Panc1 (cell line): ENCODE data around the gene BTBD9. TPM values are rescaled to one million over a fixed set of nuclear protein-coding genes. Genes with fewer than 3 reads are reported as not detected.

ENCODE experiments used
- ATAC-seq: fragments of 200-7000 bp; cut with Tn5 transposase; 2 replicates; pipeline ENCODE4 v1.9.1; 2020; ENCODE audit warnings: mild to moderate bottlenecking, moderate library complexity
- BruUV-seq: library from RNA; stranded (reverse); fragments of 400-500 nt; replicated peaks from 2 replicates; lab custom pipeline; 2021; lab: Mats Ljungman, UMichigan
- CTCF ChIA-PET: fragments of 300-600 bp; sonication (Branson Sonifier 250); formaldehyde crosslinking; loops from one replicate; lab custom pipeline; 2022; ENCODE audit warnings: antibody characterized with exemption; lab: Charles Lee
- POLR2A ChIA-PET: fragments of 300-600 bp; sonication (Branson Sonifier 250); formaldehyde crosslinking; loops from one replicate; lab custom pipeline; 2022; ENCODE audit warnings: antibody characterized with exemption; lab: Charles Lee
- DNase-seq: peaks from one replicate; pipeline ENCODE4 v3.0.0-alpha.2; 2010; ENCODE audit warnings: low read depth, low spot score
- H3K27ac ChIP-seq: 2 replicates; pipeline ENCODE4 v1.5.1; 2011; ENCODE audit warnings: mild to moderate bottlenecking, low read length, inconsistent platforms
- H3K27me3 ChIP-seq: fragments of 200-500 bp; sonication (Bioruptor generic); 2 replicates; pipeline ENCODE4 v1.6.0; 2014; ENCODE audit warnings: low read length, inconsistent platforms; ENCODE audit not compliant: control insufficient read depth, insufficient read depth
- H3K36me3 ChIP-seq: fragments of 200-500 bp; sonication (Bioruptor generic); 2 replicates; pipeline ENCODE4 v1.5.1; 2014; ENCODE audit warnings: inconsistent platforms, mild to moderate bottlenecking, low read length, moderate library complexity; ENCODE audit not compliant: control insufficient read depth, insufficient read depth
- H3K4me1 ChIP-seq: 2 replicates; pipeline ENCODE4 v1.5.1; 2011; ENCODE audit warnings: inconsistent platforms, mild to moderate bottlenecking, low read length, moderate library complexity; ENCODE audit not compliant: control insufficient read depth, insufficient read depth
- H3K4me3 ChIP-seq, 2 experiments: 2 replicates each; pipeline ENCODE4 v1.5.1; 2011 to 2012; ENCODE audit warnings: low read depth in 2 of 2, low read length in 2 of 2, mild to moderate bottlenecking in 2 of 2, inconsistent platforms in 1 of 2, moderate library complexity in 1 of 2
- H3K9me3 ChIP-seq: fragments of 200-500 bp; sonication (Bioruptor generic); 2 replicates; pipeline ENCODE4 v1.5.1; 2014; ENCODE audit warnings: low read depth, mild to moderate bottlenecking, inconsistent platforms, low read length, moderate library complexity; ENCODE audit not compliant: control insufficient read depth, insufficient read depth
- POLR2AphosphoS5 ChIP-seq: IDR thresholded peaks from 2 replicates; pipeline ENCODE4 v1.6.1; 2012; ENCODE audit warnings: mild to moderate bottlenecking, low read depth, low read length, moderate library complexity
- SIN3A ChIP-seq: IDR thresholded peaks from 2 replicates; pipeline ENCODE4 v1.6.1; 2012; ENCODE audit warnings: low read depth, mild to moderate bottlenecking, low read length, moderate library complexity, borderline replicate concordance; ENCODE audit not compliant: insufficient read depth
- TCF7L2 ChIP-seq: IDR thresholded peaks from 2 replicates; pipeline ENCODE4 v1.6.1; 2011; ENCODE audit warnings: mild to moderate bottlenecking, low read depth, low read length, inconsistent platforms
- in situ Hi-C: cut with HindIII; loops from 2 replicates; pipeline ENCODE4 v1.10.0; 2016; ENCODE audit warnings: low sequenced_read_pairs, low pct_unique_long_range_greater_than_20kb
- intact Hi-C: fragments of 100-400 bp; cut with micrococcal nuclease; formaldehyde crosslinking; loops from one replicate; pipeline ENCODE4 v1.10.0; 2022; ENCODE audit not compliant: unreplicated experiment
- total RNA-seq: library from RNA; stranded (reverse); gene quantifications from one replicate; pipeline ENCODE4 v1.2.1, GENCODE V29; 2021; ENCODE audit not compliant: unreplicated experiment
- TF ChIP-seq, protein P1 (sequence below), 2 experiments: IDR thresholded peaks; 2 replicates each; pipeline ENCODE4 v1.6.1; 2011 to 2012; ENCODE audit warnings: low read depth in 2 of 2, control low read depth in 1 of 2, low read length in 1 of 2, mild to moderate bottlenecking in 1 of 2, moderate library complexity in 1 of 2; ENCODE audit not compliant: insufficient read depth in 1 of 2
- TF ChIP-seq, protein P2 (sequence below): fragments of 450-650 bp; IDR thresholded peaks from 2 replicates; pipeline ENCODE4 v1.5.1; 2017; ENCODE audit warnings: mild to moderate bottlenecking

BTBD9 gene
- total RNA-seq, 1 experiment from 2014 or later: 12.8 TPM

DNA sequence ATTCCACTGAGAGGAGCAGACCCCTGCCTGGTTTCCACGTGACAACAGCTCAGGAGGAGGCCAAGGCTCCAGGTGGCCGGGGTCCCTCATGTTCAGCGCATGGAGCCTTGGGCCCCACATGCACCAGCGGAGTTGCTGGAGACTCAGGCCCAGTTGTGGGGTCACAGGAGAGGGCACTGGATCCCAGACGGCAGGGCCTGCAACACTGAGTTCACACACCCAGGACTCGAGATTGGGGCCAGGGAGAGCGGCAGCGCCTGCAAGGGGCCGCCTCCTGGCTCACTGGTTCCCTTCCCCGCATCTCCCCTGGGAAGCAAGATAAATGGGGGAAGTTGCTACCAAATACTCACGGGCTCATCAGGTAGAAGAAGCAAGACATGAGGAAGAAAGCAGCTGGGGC, 472.1 kb downstream of the BTBD9 start:
- H3K4me3 ChIP-seq: no peak overlapping the region
- ChIA-PET CTCF (no interaction called here), POLR2A (no interaction called here)
- H3K36me3 ChIP-seq: no peaks in the 10 kb centered on the region
- TF ChIP-seq TCF7L2 (no peak), POLR2AphosphoS5 (no peak), SIN3A (no peak)
- TF ChIP-seq, protein P1, sequence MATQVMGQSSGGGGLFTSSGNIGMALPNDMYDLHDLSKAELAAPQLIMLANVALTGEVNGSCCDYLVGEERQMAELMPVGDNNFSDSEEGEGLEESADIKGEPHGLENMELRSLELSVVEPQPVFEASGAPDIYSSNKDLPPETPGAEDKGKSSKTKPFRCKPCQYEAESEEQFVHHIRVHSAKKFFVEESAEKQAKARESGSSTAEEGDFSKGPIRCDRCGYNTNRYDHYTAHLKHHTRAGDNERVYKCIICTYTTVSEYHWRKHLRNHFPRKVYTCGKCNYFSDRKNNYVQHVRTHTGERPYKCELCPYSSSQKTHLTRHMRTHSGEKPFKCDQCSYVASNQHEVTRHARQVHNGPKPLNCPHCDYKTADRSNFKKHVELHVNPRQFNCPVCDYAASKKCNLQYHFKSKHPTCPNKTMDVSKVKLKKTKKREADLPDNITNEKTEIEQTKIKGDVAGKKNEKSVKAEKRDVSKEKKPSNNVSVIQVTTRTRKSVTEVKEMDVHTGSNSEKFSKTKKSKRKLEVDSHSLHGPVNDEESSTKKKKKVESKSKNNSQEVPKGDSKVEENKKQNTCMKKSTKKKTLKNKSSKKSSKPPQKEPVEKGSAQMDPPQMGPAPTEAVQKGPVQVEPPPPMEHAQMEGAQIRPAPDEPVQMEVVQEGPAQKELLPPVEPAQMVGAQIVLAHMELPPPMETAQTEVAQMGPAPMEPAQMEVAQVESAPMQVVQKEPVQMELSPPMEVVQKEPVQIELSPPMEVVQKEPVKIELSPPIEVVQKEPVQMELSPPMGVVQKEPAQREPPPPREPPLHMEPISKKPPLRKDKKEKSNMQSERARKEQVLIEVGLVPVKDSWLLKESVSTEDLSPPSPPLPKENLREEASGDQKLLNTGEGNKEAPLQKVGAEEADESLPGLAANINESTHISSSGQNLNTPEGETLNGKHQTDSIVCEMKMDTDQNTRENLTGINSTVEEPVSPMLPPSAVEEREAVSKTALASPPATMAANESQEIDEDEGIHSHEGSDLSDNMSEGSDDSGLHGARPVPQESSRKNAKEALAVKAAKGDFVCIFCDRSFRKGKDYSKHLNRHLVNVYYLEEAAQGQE (IDR thresholded peaks at IDR 0.05; ENCODE audit: insufficient read depth in 1 of 2, low read depth in 2 of 2, low read length in 1 of 2): no peak
- ATAC-seq (no peak), DNase-seq (no peak)
- no peaks in the 10 kb centered on the region for H3K9me3 ChIP-seq
- in situ Hi-C loops: no loop called here
- H3K4me1 ChIP-seq: peaks cover 4% of the 10 kb centered on the region
- H3K27me3 ChIP-seq: no peaks in the 10 kb centered on the region
- BruUV-seq: no TSS peak
- intact Hi-C loops: no loop called here
- H3K27ac ChIP-seq: no peak overlapping the region

- Histone ChIP-seq H3K9me3 (no peaks in the 10 kb centered on the region), H3K4me3 (no peak overlapping the region), H3K4me1 (peaks cover 4% of the 10 kb centered on the region), H3K27ac (no peak overlapping the region), H3K27me3 (no peaks in the 10 kb centered on the region), H3K36me3 (no peaks in the 10 kb centered on the region)
- no peak for ATAC-seq
- ChIA-PET POLR2A (no interaction called here), CTCF (no interaction called here)
- DNase-seq: no peak
- intact Hi-C loops (no loop called here), in situ Hi-C loops (no loop called here)
- TF ChIP-seq, protein P2, sequence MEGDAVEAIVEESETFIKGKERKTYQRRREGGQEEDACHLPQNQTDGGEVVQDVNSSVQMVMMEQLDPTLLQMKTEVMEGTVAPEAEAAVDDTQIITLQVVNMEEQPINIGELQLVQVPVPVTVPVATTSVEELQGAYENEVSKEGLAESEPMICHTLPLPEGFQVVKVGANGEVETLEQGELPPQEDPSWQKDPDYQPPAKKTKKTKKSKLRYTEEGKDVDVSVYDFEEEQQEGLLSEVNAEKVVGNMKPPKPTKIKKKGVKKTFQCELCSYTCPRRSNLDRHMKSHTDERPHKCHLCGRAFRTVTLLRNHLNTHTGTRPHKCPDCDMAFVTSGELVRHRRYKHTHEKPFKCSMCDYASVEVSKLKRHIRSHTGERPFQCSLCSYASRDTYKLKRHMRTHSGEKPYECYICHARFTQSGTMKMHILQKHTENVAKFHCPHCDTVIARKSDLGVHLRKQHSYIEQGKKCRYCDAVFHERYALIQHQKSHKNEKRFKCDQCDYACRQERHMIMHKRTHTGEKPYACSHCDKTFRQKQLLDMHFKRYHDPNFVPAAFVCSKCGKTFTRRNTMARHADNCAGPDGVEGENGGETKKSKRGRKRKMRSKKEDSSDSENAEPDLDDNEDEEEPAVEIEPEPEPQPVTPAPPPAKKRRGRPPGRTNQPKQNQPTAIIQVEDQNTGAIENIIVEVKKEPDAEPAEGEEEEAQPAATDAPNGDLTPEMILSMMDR: no peak
- TF ChIP-seq POLR2AphosphoS5 (no peak), SIN3A (no peak), TCF7L2 (no peak)
- TF ChIP-seq, protein P1 (IDR thresholded peaks at IDR 0.05; ENCODE audit: insufficient read depth in 1 of 2, low read depth in 2 of 2, low read length in 1 of 2): no peak
- no TSS peak for BruUV-seq
Observed at GRCh38 chr6:38166411-38167240, 473.1 kb downstream of the BTBD9 start.
